HG03520 (cell line): ENCODE data around the gene ATF7IP2.
"Not testable (repeated sequence)": the region's sequence is repeated elsewhere in the genome, so short reads cannot be mapped to it uniquely, and the experiment has no call there.

ENCODE experiments used
- ATAC-seq: cut with Tn5 transposase; IDR thresholded peaks from one replicate; pipeline ENCODE4 v1.9.1; 2021; ENCODE audit warnings: mild to moderate bottlenecking, moderate library complexity; ENCODE audit not compliant: unreplicated experiment

Gene ATF7IP2

GRCh38 chr16:10441726-10442125, 55.9 kb downstream of the ATF7IP2 start:
- ATAC-seq = no peak

- ATAC-seq = no peak
Measured at GRCh38 chr16:10447289-10447688, 61.4 kb downstream of the ATF7IP2 start.

GRCh38 chr16:10452208-10453158, 66.6 kb downstream of the ATF7IP2 start:
- not testable (repeated sequence) for ATAC-seq

GRCh38 chr16:10453159-10453510, 67.3 kb downstream of the ATF7IP2 start:
- no peak for ATAC-seq

GRCh38 chr16:10465821-10466220, 80.0 kb downstream of the ATF7IP2 start:
- ATAC-seq = no peak

- no peak for ATAC-seq
Measured at GRCh38 chr16:10466313-10466712, 80.5 kb downstream of the ATF7IP2 start.

GRCh38 chr16:10466861-10467260, 81.0 kb downstream of the ATF7IP2 start:
- ATAC-seq = no peak

- ATAC-seq = not testable (repeated sequence)
Measured at GRCh38 chr16:10476636-10477035, 90.8 kb downstream of the ATF7IP2 start.

GRCh38 chr16:10480151-10480550, 94.3 kb downstream of the ATF7IP2 start:
- ATAC-seq = no peak

- no peak for ATAC-seq
Measured at GRCh38 chr16:10485159-10485558, 99.3 kb downstream of the ATF7IP2 start.

GRCh38 chr16:10485698-10486382, 100.0 kb downstream of the ATF7IP2 start:
- no peak for ATAC-seq

- no peak for ATAC-seq
Measured at GRCh38 chr16:10490141-10490540, 104.3 kb downstream of the ATF7IP2 start.

GRCh38 chr16:10493276-10493675, 107.4 kb downstream of the ATF7IP2 start:
- ATAC-seq = no peak

- ATAC-seq = no peak
Measured at GRCh38 chr16:10494343-10495030, 108.6 kb downstream of the ATF7IP2 start.

- no peak for ATAC-seq
Measured at GRCh38 chr16:10495031-10495345, 109.1 kb downstream of the ATF7IP2 start.

- no peak for ATAC-seq
Measured at GRCh38 chr16:10497132-10498101, 111.6 kb downstream of the ATF7IP2 start.

GRCh38 chr16:10500582-10500981, 114.7 kb downstream of the ATF7IP2 start:
- ATAC-seq = no peak

GRCh38 chr16:10501016-10501607, 115.3 kb downstream of the ATF7IP2 start:
- ATAC-seq = no peak

GRCh38 chr16:10502776-10503175, 116.9 kb downstream of the ATF7IP2 start:
- ATAC-seq = no peak

GRCh38 chr16:10504404-10504885, 118.6 kb downstream of the ATF7IP2 start:
- ATAC-seq = no peak
